H1 (cell line): ENCODE data around the gene TIMM22. TPM values are rescaled to one million over a fixed set of nuclear protein-coding genes. Genes with fewer than 3 reads are reported as not detected.

Experiments used
- CTCF ChIA-PET: fragments of 300-600 bp; sonication (Branson Sonifier 250); formaldehyde crosslinking; loops from one replicate; lab custom pipeline; 2021; ENCODE audit not compliant: partially characterized antibody; lab: Charles Lee
- POLR2A ChIA-PET: fragments of 300-600 bp; sonication (Branson Sonifier 250); formaldehyde crosslinking; loops from one replicate; lab custom pipeline; 2021; ENCODE audit warnings: inconsistent platforms; ENCODE audit not compliant: partially characterized antibody; lab: Charles Lee
- DNase-seq, 2 experiments: peaks; one replicate each; pipeline versions ENCODE4 v3.0.0 to v3.0.0-alpha.2; 2010 to 2022; ENCODE audit warnings: low spot score in 2 of 2, low read depth in 1 of 2, mixed read lengths in 1 of 2
- FAIRE-seq: peaks from 2 replicates; lab custom pipeline; 2011; peaks lifted over from hg19 to GRCh38; lab: Jason Lieb, UNC
- H2AFZ ChIP-seq: 2 replicates; pipeline ENCODE4 v1.8.1; 2012; ENCODE audit warnings: low read length, inconsistent platforms
- H2AK5ac ChIP-seq: 2 replicates; pipeline ENCODE4 v1.6.1; 2013; ENCODE audit warnings: low read depth, low read length
- H2BK120ac ChIP-seq: replicated peaks from 2 replicates; pipeline ENCODE3; 2013; ENCODE audit warnings: low read depth, low read length, inconsistent platforms
- H2BK12ac ChIP-seq: 2 replicates; pipeline ENCODE4 v1.6.1; 2013; ENCODE audit warnings: low read depth, low read length
- H2BK15ac ChIP-seq: 2 replicates; pipeline ENCODE4 v1.6.1; 2013; ENCODE audit warnings: low read length
- H2BK20ac ChIP-seq: 2 replicates; pipeline ENCODE4 v1.6.1; 2013; ENCODE audit warnings: low read length
- H2BK5ac ChIP-seq: 2 replicates; pipeline ENCODE4 v1.6.1; 2013; ENCODE audit warnings: low read depth, low read length
- H3K14ac ChIP-seq: 2 replicates; pipeline ENCODE4 v1.6.1; 2013; ENCODE audit warnings: inconsistent platforms; ENCODE audit not compliant: insufficient read length
- H3K18ac ChIP-seq: 2 replicates; pipeline ENCODE4 v1.6.1; 2013; ENCODE audit warnings: low read length; ENCODE audit errors: extremely low read depth
- H3K23ac ChIP-seq: 2 replicates; pipeline ENCODE4 v1.6.1; 2013; ENCODE audit warnings: inconsistent platforms; ENCODE audit not compliant: insufficient read length
- H3K23me2 ChIP-seq: 2 replicates; pipeline ENCODE4 v1.6.1; 2013; ENCODE audit warnings: low read depth, low read length
- H3K27ac ChIP-seq: 2 replicates; pipeline ENCODE4 v1.6.1; 2011; ENCODE audit warnings: low read depth, low read length, inconsistent platforms
- H3K27me3 ChIP-seq, 4 experiments: replicated peaks in 1 of 4; 1 replicate in 1 of 4; 2 replicates in 3 of 4; pipeline versions ENCODE4 v1.6.1 to v1.8.1; 2011 to 2013; ENCODE audit warnings: low read length in 3 of 4, mild to moderate bottlenecking in 3 of 4, inconsistent platforms in 2 of 4, mixed read lengths in 2 of 4, moderate library complexity in 1 of 4; ENCODE audit not compliant: control insufficient read depth in 3 of 4, insufficient read depth in 3 of 4; ENCODE audit errors: extremely low read depth in 1 of 4
- H3K36me3 ChIP-seq, 4 experiments: 2 replicates each; pipeline versions ENCODE4 v1.6.1 to v1.8.1; 2011 to 2013; ENCODE audit warnings: mild to moderate bottlenecking in 4 of 4, low read length in 3 of 4, moderate library complexity in 2 of 4, control low read depth in 1 of 4, inconsistent platforms in 1 of 4; ENCODE audit not compliant: insufficient read depth in 4 of 4, control insufficient read depth in 2 of 4
- H3K4ac ChIP-seq: replicated peaks from 2 replicates; pipeline ENCODE3; 2013; ENCODE audit warnings: low read length, low read depth, mixed read lengths, inconsistent platforms; ENCODE audit not compliant: insufficient read length
- H3K4me1 ChIP-seq, 4 experiments: replicated peaks in 1 of 4; 1 replicate in 1 of 4; 2 replicates in 3 of 4; pipeline versions ENCODE4 v1.6.1 to v1.8.1; 2011 to 2013; ENCODE audit warnings: low read length in 3 of 4, inconsistent platforms in 2 of 4, mixed read lengths in 1 of 4; ENCODE audit not compliant: insufficient read depth in 4 of 4, control insufficient read depth in 3 of 4
- H3K4me2 ChIP-seq, 2 experiments: 2 replicates each; pipeline versions ENCODE4 v1.6.1 to v1.8.1; 2011 to 2013; ENCODE audit warnings: low read depth in 2 of 2, low read length in 2 of 2, control low read depth in 1 of 2, inconsistent platforms in 1 of 2, mild to moderate bottlenecking in 1 of 2; ENCODE audit not compliant: insufficient read depth in 1 of 2
- H3K4me3 ChIP-seq, 4 experiments: fragments of 200-600, 300-600 bp in 1 of 4; sonication (generic), shearing (Covaris generic), sonication (Bioruptor Twin) in 1 of 4; 2 replicates each; pipeline versions ENCODE4 v1.5.1 to v1.8.1; 2011 to 2016; ENCODE audit warnings: low read length in 4 of 4, low read depth in 3 of 4, control low read depth in 2 of 4, inconsistent platforms in 2 of 4, mild to moderate bottlenecking in 2 of 4, mixed read lengths in 1 of 4, moderate library complexity in 1 of 4; ENCODE audit not compliant: insufficient read depth in 2 of 4; ENCODE audit errors: extremely low read depth in 1 of 4
- H3K56ac ChIP-seq: replicated peaks from 2 replicates; pipeline ENCODE3; 2013; ENCODE audit warnings: low read depth, mild to moderate bottlenecking, mixed read lengths, low read length, inconsistent platforms; ENCODE audit not compliant: insufficient read length
- H3K79me1 ChIP-seq: 2 replicates; pipeline ENCODE4 v1.6.1; 2013; ENCODE audit warnings: low read depth, low read length, control low read depth
- H3K79me2 ChIP-seq, 2 experiments: 2 replicates each; pipeline versions ENCODE4 v1.6.1 to v1.8.1; 2012 to 2013; ENCODE audit warnings: low read length in 2 of 2, mild to moderate bottlenecking in 2 of 2, inconsistent platforms in 1 of 2; ENCODE audit not compliant: insufficient read depth in 2 of 2, control insufficient read depth in 1 of 2
- H3K9ac ChIP-seq, 4 experiments: replicated peaks in 1 of 4; 1 replicate in 1 of 4; 2 replicates in 3 of 4; pipeline versions ENCODE4 v1.6.1 to v1.8.1; 2011 to 2013; ENCODE audit warnings: low read depth in 3 of 4, low read length in 3 of 4, control low read depth in 2 of 4, mild to moderate bottlenecking in 2 of 4, moderate library complexity in 2 of 4, inconsistent platforms in 1 of 4; ENCODE audit errors: extremely low read depth in 1 of 4
- H3K9me3 ChIP-seq, 2 experiments: 2 replicates each; pipeline versions ENCODE4 v1.6.1 to v1.8.1; 2012 to 2013; ENCODE audit warnings: mild to moderate bottlenecking in 2 of 2, moderate library complexity in 2 of 2, control low read depth in 1 of 2, inconsistent platforms in 1 of 2, low read depth in 1 of 2, low read length in 1 of 2, mixed read lengths in 1 of 2; ENCODE audit not compliant: insufficient read depth in 2 of 2
- H4K20me1 ChIP-seq, 2 experiments: replicated peaks in 1 of 2; 2 replicates each; pipeline versions ENCODE3 to v1.8.1; 2011 to 2013; ENCODE audit warnings: inconsistent platforms in 2 of 2, low read length in 2 of 2, mild to moderate bottlenecking in 1 of 2; ENCODE audit not compliant: insufficient read depth in 2 of 2, control insufficient read depth in 1 of 2
- H4K5ac ChIP-seq: 2 replicates; pipeline ENCODE4 v1.6.1; 2013; ENCODE audit warnings: low read length, low read depth, mixed read lengths, inconsistent platforms; ENCODE audit not compliant: insufficient read length
- H4K8ac ChIP-seq: 2 replicates; pipeline ENCODE4 v1.8.0; 2013; ENCODE audit warnings: mild to moderate bottlenecking, moderate library complexity, low read length, inconsistent platforms; ENCODE audit not compliant: insufficient read depth; ENCODE audit errors: extremely low read depth
- H4K91ac ChIP-seq: replicated peaks from 2 replicates; pipeline ENCODE3; 2013; ENCODE audit warnings: low read length, mixed read lengths, inconsistent platforms; ENCODE audit not compliant: insufficient read length
- ATF3 ChIP-seq: IDR thresholded peaks from 2 replicates; pipeline ENCODE4 v1.6.1; 2011; ENCODE audit warnings: low read depth, mild to moderate bottlenecking, low read length; ENCODE audit not compliant: insufficient read depth
- CBX8 ChIP-seq: fragments of 300-800, 300-1000 bp; sonication (generic); IDR thresholded peaks from 2 replicates; pipeline ENCODE4 v1.7.1; 2016; ENCODE audit warnings: low read depth, low read length, borderline replicate concordance
- EP300 ChIP-seq, 2 experiments: IDR thresholded peaks; 1 replicate in 1 of 2; 2 replicates in 1 of 2; pipeline ENCODE4 v1.6.1; 2011 to 2012; ENCODE audit warnings: low read depth in 2 of 2, low read length in 2 of 2, mild to moderate bottlenecking in 2 of 2, borderline replicate concordance in 1 of 2, inconsistent platforms in 1 of 2, moderate library complexity in 1 of 2
- HDAC6 ChIP-seq: IDR thresholded peaks from one replicate; pipeline ENCODE4 v1.7.1; 2012; ENCODE audit warnings: low read depth, mild to moderate bottlenecking, inconsistent platforms, low read length, moderate library complexity
- JUN ChIP-seq: IDR thresholded peaks from 2 replicates; pipeline ENCODE4 v1.6.1; 2011; ENCODE audit warnings: low read depth, mild to moderate bottlenecking, improper control_type of control experiment, low read length
- KDM1A ChIP-seq: fragments of 200-600, 300-600 bp; sonication (generic); IDR thresholded peaks from 2 replicates; pipeline ENCODE4 v1.7.1; 2016; ENCODE audit warnings: mild to moderate bottlenecking, low read length, borderline replicate concordance
- WGBS, 2 experiments: shearing (Covaris generic) in 1 of 2; methylation state at CpG; one replicate each; pipeline versions ENCODE4 v1.1.6 to v1.1.7; 2013 to 2015; ENCODE audit warnings: low lambda C conversion rate in 2 of 2, mixed read lengths in 2 of 2, inconsistent platforms in 1 of 2, low coverage in 1 of 2, missing lambda C conversion rate in 1 of 2; ENCODE audit not compliant: insufficient replicate concordance in 2 of 2, insufficient coverage in 1 of 2, insufficient read length in 1 of 2; ENCODE audit errors: extremely low coverage in 1 of 2, missing lambda C conversion rate in 1 of 2; 5-methylcytosine and 5-hydroxymethylcytosine counted together
- polyA plus RNA-seq, 7 experiments: library from polyadenylated mRNA; depleted of rRNA in 3 of 7; stranded (reverse) in 5 of 7; unstranded in 2 of 7; fragments of >200 nt in 5 of 7; fragments of 200-250 nt in 2 of 7; gene quantifications; 1 replicate in 5 of 7; 2 replicates in 1 of 7; 4 replicates in 1 of 7; pipeline versions ENCODE4 v1.2.1 to v1.2.3, GENCODE V29; 2011 to 2013; ENCODE audit warnings: missing spikeins in 2 of 7, mixed read lengths in 2 of 7
- total RNA-seq: library from RNA; stranded (reverse); fragmentation: NEBNext Ultra II Directional; extraction: Animal tissue kit (Norgen Biotek cat#: 25700); gene quantifications from 2 replicates; pipeline ENCODE4 v1.2.1, GENCODE V29; 2021

The TIMM22 gene
- total and polyA plus RNA-seq, 2 of the 8 experiments (the other 6 are each of a cell fraction or from before 2014, with no cell fraction given) = 13.8 to 17.4 TPM

- H3K27ac ChIP-seq = no peak overlapping the region
- H3K14ac ChIP-seq = no peak overlapping the region
- H2BK120ac ChIP-seq = no peak overlapping the region
- FAIRE-seq = no peak
- H3K79me2 ChIP-seq = no peaks in the 10 kb centered on the region
- peaks cover 0 to 11% (median 8%) of the 10 kb centered on the region in 4 experiments; a peak in 6 of 7 replicates for H3K4me1 ChIP-seq
- no peak overlapping the region for H3K4ac ChIP-seq
- no peak overlapping the region for H2AFZ ChIP-seq
- no peaks in the 10 kb centered on the region; the same call in 1 of the 2 replicates for H3K79me1 ChIP-seq
- peaks cover 3 to 4% of the 10 kb centered on the region in 2 experiments for H4K20me1 ChIP-seq
- ChIA-PET CTCF (interaction anchor here (0.7 to 6.3 kb wide), 6 partner anchors 9 to 730 kb away, joined by 3 to 41 read pairs (median 4); no protein-coding TSS in a partner anchor), POLR2A (interaction anchor here (0.5 to 1.6 kb wide), 3 partner anchors 11 to 79 kb away, joined by 3 to 5 read pairs (median 3); no protein-coding TSS in a partner anchor)
- TF ChIP-seq JUN (no peak), ATF3 (no peak), KDM1A (no peak), EP300 (IDR thresholded peaks at IDR 0.05; ENCODE audit: borderline replicate concordance in 1 of 2, low read depth in 2 of 2, low read length in 2 of 2) (no peak), CBX8 (no peak), HDAC6 (no peak)
- no peaks in the 10 kb centered on the region for H3K9me3 ChIP-seq
- 87% methylated on average over 9 of the region's 16 CpGs; no CpG with 5 or more reads in 1 of the 2 experiments for WGBS, 2 experiments
- H2BK20ac ChIP-seq = no peak overlapping the region
- H3K4me3 ChIP-seq = no peak overlapping the region
- no peak overlapping the region for H3K4me2 ChIP-seq
- H3K18ac ChIP-seq = no peak overlapping the region; the same call in 1 of the 2 replicates
- H3K23me2 ChIP-seq = no peaks in the 10 kb centered on the region; the same call in 1 of the 2 replicates
- peak overlapping the region; percentile 71; the same call in 1 of the 2 replicates for H4K8ac ChIP-seq
- no peak overlapping the region for H3K23ac ChIP-seq
- H3K9ac ChIP-seq = no peak overlapping the region
- no peak overlapping the region for H2AK5ac ChIP-seq
- H4K91ac ChIP-seq = no peak overlapping the region
- H2BK15ac ChIP-seq = no peak overlapping the region
- H2BK12ac ChIP-seq = 0 out of 2 replicates have a peak overlapping the region, but pooled peaks have one; percentile 17
- no peak for DNase-seq
- no peaks in the 10 kb centered on the region; a peak in 1 of 8 replicates for H3K36me3 ChIP-seq
- H4K5ac ChIP-seq = no peak overlapping the region
- no peak overlapping the region for H3K56ac ChIP-seq
- peaks cover 0 to 2% (median 0%) of the 10 kb centered on the region in 4 experiments; a peak in 1 of 7 replicates for H3K27me3 ChIP-seq
- H2BK5ac ChIP-seq = no peak overlapping the region; the same call in 1 of the 2 replicates
Measured at GRCh38 chr17:1039123-1039507, 42.2 kb downstream of the TIMM22 start.
